Epidermal melanocyte (primary cell): Measurements from ENCODE around the gene SHROOM4.
A peak's percentile ranks its signal among the peaks of the same experiment; 100 is the strongest.

Source experiments
- DNase-seq: peaks from one replicate; pipeline ENCODE4 v3.0.0; 2011; ENCODE audit warnings: low spot score; ENCODE audit not compliant: insufficient read length

Gene SHROOM4

GRCh38 chrX:50711907-50712306 lies 102.1 kb downstream of the SHROOM4 start:
- DNase-seq: no peak

GRCh38 chrX:50707955-50708699 lies 105.9 kb downstream of the SHROOM4 start:
- no peak for DNase-seq

- no peak for DNase-seq
Measured at GRCh38 chrX:50707405-50707804, 106.6 kb downstream of the SHROOM4 start.

- DNase-seq: no peak
Measured at GRCh38 chrX:50705042-50705441, 109.0 kb downstream of the SHROOM4 start.

GRCh38 chrX:50704360-50704759 lies 109.6 kb downstream of the SHROOM4 start:
- DNase-seq: no peak

GRCh38 chrX:50700921-50701320 lies 113.1 kb downstream of the SHROOM4 start:
- no peak for DNase-seq

GRCh38 chrX:50698944-50699343 lies 115.0 kb downstream of the SHROOM4 start:
- DNase-seq: no peak

GRCh38 chrX:50697691-50698090 lies 116.3 kb downstream of the SHROOM4 start:
- DNase-seq: peak; percentile 44

- DNase-seq: no peak
Measured at GRCh38 chrX:50691820-50692219, 122.2 kb downstream of the SHROOM4 start.

- no peak for DNase-seq
Measured at GRCh38 chrX:50684871-50685270, 129.1 kb downstream of the SHROOM4 start.

GRCh38 chrX:50680990-50681389 lies 133.0 kb downstream of the SHROOM4 start:
- DNase-seq: no peak

GRCh38 chrX:50677789-50678188 lies 136.2 kb downstream of the SHROOM4 start:
- no peak for DNase-seq

GRCh38 chrX:50671661-50672060 lies 142.3 kb downstream of the SHROOM4 start:
- no peak for DNase-seq

- DNase-seq: no peak
Measured at GRCh38 chrX:50668860-50669259, 145.1 kb downstream of the SHROOM4 start.

GRCh38 chrX:50648156-50648555 lies 165.8 kb downstream of the SHROOM4 start:
- DNase-seq: no peak

- no peak for DNase-seq
Measured at GRCh38 chrX:50644496-50644895, 169.5 kb downstream of the SHROOM4 start.

- DNase-seq: no peak
Measured at GRCh38 chrX:50643525-50644137, 170.4 kb downstream of the SHROOM4 start.

GRCh38 chrX:50638123-50638522 lies 175.9 kb downstream of the SHROOM4 start:
- DNase-seq: no peak

- no peak for DNase-seq
Measured at GRCh38 chrX:50635817-50636365, 178.1 kb downstream of the SHROOM4 start.

GRCh38 chrX:50635162-50635561 lies 178.8 kb downstream of the SHROOM4 start:
- no peak for DNase-seq

GRCh38 chrX:50629774-50630173 lies 184.2 kb downstream of the SHROOM4 start:
- no peak for DNase-seq

- no peak for DNase-seq
Measured at GRCh38 chrX:50627696-50628095, 186.3 kb downstream of the SHROOM4 start.

- DNase-seq: no peak
Measured at GRCh38 chrX:50626432-50626831, 187.6 kb downstream of the SHROOM4 start.
